ENCODE data around the gene CALML5.

The CALML5 gene

GRCh38 chr10:5450605-5451384, 48.6 kb downstream of the CALML5 start:
- no peak overlapping the region for H3K4me3 ChIP-seq (ENCODE audit: low read depth, low read length)

DNA sequence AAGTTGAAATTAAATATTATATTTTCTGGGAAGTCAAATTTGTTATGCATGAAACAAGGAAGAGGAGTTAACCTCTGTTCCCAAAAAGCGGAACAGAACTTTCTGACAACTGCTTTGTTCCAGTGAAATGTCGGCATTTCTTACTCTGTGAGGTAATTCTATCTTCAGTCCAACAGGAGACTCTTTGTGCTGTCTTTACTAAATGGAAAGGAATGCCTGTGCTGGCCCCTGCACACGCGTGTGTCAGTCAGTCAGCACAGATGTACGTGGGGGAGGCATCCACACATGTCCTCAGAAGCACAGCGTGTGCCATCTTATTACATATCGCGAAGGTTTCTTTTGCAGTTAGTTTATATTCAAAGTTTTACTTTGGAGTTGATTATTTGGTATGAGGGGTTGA, 49.5 kb downstream of the CALML5 start:
- no peak overlapping the region for H2AFZ ChIP-seq
- H3K79me2 ChIP-seq: no peaks in the 10 kb centered on the region
- no peak overlapping the region for H3K4me2 ChIP-seq (ENCODE audit: low read length)
- H3K9me3 ChIP-seq (ENCODE audit: control insufficient read depth, low read length): no peaks in the 10 kb centered on the region
- H3K9ac ChIP-seq: no peak overlapping the region
- no peak overlapping the region for H3K27ac ChIP-seq
- TF ChIP-seq CTCF (IDR thresholded peaks at IDR 0.05): no peak
- no peaks in the 10 kb centered on the region for H3K36me3 ChIP-seq (ENCODE audit: control insufficient read depth, insufficient read depth, low read length)
- no peaks in the 10 kb centered on the region for H3K4me1 ChIP-seq
- no peak overlapping the region for H3K4me3 ChIP-seq (ENCODE audit: low read depth, low read length)
- no peaks in the 10 kb centered on the region for H3K27me3 ChIP-seq (ENCODE audit: control insufficient read depth, insufficient read depth, low read length)

More at GRCh38 chr10:5450605-5451384, 48.6 kb downstream of the CALML5 start:
- Histone ChIP-seq H3K27ac (no peak overlapping the region), H2AFZ (no peak overlapping the region), H3K4me2 (ENCODE audit: low read length) (no peak overlapping the region), H3K9ac (no peak overlapping the region), H3K79me2 (no peaks in the 10 kb centered on the region), H3K4me1 (no peaks in the 10 kb centered on the region), H3K36me3 (ENCODE audit: control insufficient read depth, insufficient read depth, low read length) (no peaks in the 10 kb centered on the region), H3K9me3 (ENCODE audit: control insufficient read depth, low read length) (no peaks in the 10 kb centered on the region), H3K27me3 (ENCODE audit: control insufficient read depth, insufficient read depth, low read length) (no peaks in the 10 kb centered on the region)
- no peak for TF ChIP-seq CTCF (IDR thresholded peaks at IDR 0.05)

GRCh38 chr10:5449227-5449626, 50.1 kb downstream of the CALML5 start:
- no peak overlapping the region for H3K4me2 ChIP-seq (ENCODE audit: low read length)
- H2AFZ ChIP-seq: no peak overlapping the region
- no peak overlapping the region for H3K27ac ChIP-seq
- H3K4me1 ChIP-seq: no peaks in the 10 kb centered on the region
- no peaks in the 10 kb centered on the region for H3K36me3 ChIP-seq (ENCODE audit: control insufficient read depth, insufficient read depth, low read length)
- no peak overlapping the region for H3K9ac ChIP-seq
- no peaks in the 10 kb centered on the region for H3K27me3 ChIP-seq (ENCODE audit: control insufficient read depth, insufficient read depth, low read length)
- no peaks in the 10 kb centered on the region for H3K9me3 ChIP-seq (ENCODE audit: control insufficient read depth, low read length)
- no peak overlapping the region for H3K4me3 ChIP-seq (ENCODE audit: low read depth, low read length)
- no peaks in the 10 kb centered on the region for H3K79me2 ChIP-seq
- no peak for TF ChIP-seq CTCF (IDR thresholded peaks at IDR 0.05)
